ENCODE results near the gene SUV39H2. TPM values are rescaled to one million over a fixed set of nuclear protein-coding genes. Genes with fewer than 3 reads are reported as not detected.

Gene SUV39H2
- total RNA-seq, 1 donor = 27.2 TPM

GRCh38 chr10:14910953-14911352 lies 32.3 kb downstream of the SUV39H2 start:
- DNase-seq (ENCODE audit: low read depth) = no peak
- TF ChIP-seq CTCF (IDR thresholded peaks at IDR 0.05; ENCODE audit: insufficient read depth, low read depth, low read length) = no peak
- H3K4me3 ChIP-seq (ENCODE audit: low read depth, low read length) = no peak overlapping the region

GRCh38 chr10:14911801-14912200 lies 33.1 kb downstream of the SUV39H2 start:
- DNase-seq (ENCODE audit: low read depth) = no peak
- H3K4me3 ChIP-seq (ENCODE audit: low read depth, low read length) = no peak overlapping the region
- TF ChIP-seq CTCF (IDR thresholded peaks at IDR 0.05; ENCODE audit: insufficient read depth, low read depth, low read length) = no peak

- no peak overlapping the region for H3K4me3 ChIP-seq (ENCODE audit: low read depth, low read length)
- no peak for TF ChIP-seq CTCF (IDR thresholded peaks at IDR 0.05; ENCODE audit: insufficient read depth, low read depth, low read length)
- no peak for DNase-seq (ENCODE audit: low read depth)
Observed at GRCh38 chr10:14916600-14916999, 37.9 kb downstream of the SUV39H2 start.

- DNase-seq (ENCODE audit: low read depth) = no peak
- no peak for TF ChIP-seq CTCF (IDR thresholded peaks at IDR 0.05; ENCODE audit: insufficient read depth, low read depth, low read length)
- no peak overlapping the region for H3K4me3 ChIP-seq (ENCODE audit: low read depth, low read length)
Observed at GRCh38 chr10:14917827-14918226, 39.2 kb downstream of the SUV39H2 start.

- DNase-seq (ENCODE audit: low read depth) = no peak
- H3K4me3 ChIP-seq (ENCODE audit: low read depth, low read length) = no peak overlapping the region
- TF ChIP-seq CTCF (IDR thresholded peaks at IDR 0.05; ENCODE audit: insufficient read depth, low read depth, low read length) = no peak
Observed at GRCh38 chr10:14918964-14919363, 40.3 kb downstream of the SUV39H2 start.

- no peak for DNase-seq (ENCODE audit: low read depth)
- TF ChIP-seq CTCF (IDR thresholded peaks at IDR 0.05; ENCODE audit: insufficient read depth, low read depth, low read length) = no peak
- no peak overlapping the region for H3K4me3 ChIP-seq (ENCODE audit: low read depth, low read length)
Observed at GRCh38 chr10:14924013-14924412, 45.3 kb downstream of the SUV39H2 start.

- no peak overlapping the region for H3K4me3 ChIP-seq (ENCODE audit: low read depth, low read length)
- DNase-seq (ENCODE audit: low read depth) = no peak
- TF ChIP-seq CTCF (IDR thresholded peaks at IDR 0.05; ENCODE audit: insufficient read depth, low read depth, low read length) = no peak
Observed at GRCh38 chr10:14925268-14925667, 46.6 kb downstream of the SUV39H2 start.
